ENCODE results near the gene TEX30.

- TF ChIP-seq POLR2A (IDR thresholded peaks at IDR 0.05) = no peak
- TF ChIP-seq CTCF (IDR thresholded peaks at IDR 0.05) = no peak
Measured at GRCh38 chr13:102729560-102730270, 43.9 kb downstream of the TEX30 start.

Measured in lower leg skin (tissue), 3 donors.